GM21528 (cell line): ENCODE results near the gene TNFAIP2.

Experiments used
- ATAC-seq: cut with Tn5 transposase; IDR thresholded peaks from one replicate; pipeline ENCODE4 v1.9.1; 2021; ENCODE audit warnings: mild to moderate bottlenecking, moderate library complexity; ENCODE audit not compliant: unreplicated experiment, low FRiP score

Gene TNFAIP2

DNA sequence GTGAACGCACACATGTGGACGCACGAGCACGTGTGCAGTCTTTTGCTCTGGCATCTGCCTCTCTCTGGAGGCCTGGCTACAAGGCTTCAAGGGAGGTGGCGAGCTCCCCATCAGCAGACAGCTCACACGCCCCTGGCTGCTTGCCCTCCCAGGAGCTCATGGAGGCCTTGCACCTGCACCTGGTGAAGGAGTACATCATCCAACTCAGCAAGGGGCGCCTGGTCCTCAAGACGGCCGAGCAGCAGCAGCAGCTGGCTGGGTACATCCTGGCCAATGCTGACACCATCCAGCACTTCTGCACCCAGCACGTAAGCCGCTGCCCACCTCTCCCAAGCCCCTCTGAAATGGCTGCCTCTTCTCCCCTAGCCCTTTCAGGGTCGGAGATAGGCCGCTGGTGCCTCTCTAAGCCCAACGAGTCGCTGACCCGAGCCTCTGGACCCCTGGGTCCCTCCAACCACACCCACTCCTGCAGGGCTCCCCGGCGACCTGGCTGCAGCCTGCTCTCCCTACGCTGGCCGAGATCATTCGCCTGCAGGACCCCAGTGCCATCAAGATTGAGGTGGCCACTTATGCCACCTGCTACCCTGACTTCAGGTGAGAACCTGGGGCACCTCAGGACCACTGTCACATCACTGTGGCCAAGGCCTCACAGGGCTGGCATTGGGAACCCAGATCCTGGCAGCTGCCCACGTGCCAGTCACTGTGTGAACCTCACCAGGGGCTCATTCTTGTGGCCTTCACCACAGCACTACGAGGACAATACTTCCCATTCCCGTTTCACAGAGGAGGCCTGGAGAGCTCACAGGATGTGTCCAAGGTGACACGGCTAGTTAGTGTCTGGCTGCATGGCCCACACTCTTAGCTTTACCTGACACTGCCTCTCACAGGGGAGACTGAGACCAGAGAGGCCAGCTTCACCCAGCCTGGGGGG, 10.2 kb downstream of the TNFAIP2 start:
- no peak for ATAC-seq

DNA sequence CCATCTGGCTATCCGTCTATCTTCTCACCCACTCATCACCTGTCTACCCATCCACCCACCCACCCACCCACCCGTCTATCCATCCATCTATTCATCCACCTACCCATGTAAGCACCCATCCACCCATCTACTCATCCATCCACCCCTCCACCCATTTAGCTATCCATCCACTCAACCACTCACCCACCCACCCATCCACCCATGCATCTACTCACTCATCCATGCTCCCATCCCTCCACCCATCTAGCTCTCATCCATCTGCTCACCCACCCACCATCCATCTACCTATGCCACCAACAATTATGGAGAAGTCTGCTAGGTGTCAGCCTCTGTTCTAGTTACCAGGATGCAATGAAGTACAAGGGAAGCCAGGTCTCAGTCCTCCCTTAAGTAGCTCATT, 11.1 kb downstream of the TNFAIP2 start:
- no peak for ATAC-seq

DNA sequence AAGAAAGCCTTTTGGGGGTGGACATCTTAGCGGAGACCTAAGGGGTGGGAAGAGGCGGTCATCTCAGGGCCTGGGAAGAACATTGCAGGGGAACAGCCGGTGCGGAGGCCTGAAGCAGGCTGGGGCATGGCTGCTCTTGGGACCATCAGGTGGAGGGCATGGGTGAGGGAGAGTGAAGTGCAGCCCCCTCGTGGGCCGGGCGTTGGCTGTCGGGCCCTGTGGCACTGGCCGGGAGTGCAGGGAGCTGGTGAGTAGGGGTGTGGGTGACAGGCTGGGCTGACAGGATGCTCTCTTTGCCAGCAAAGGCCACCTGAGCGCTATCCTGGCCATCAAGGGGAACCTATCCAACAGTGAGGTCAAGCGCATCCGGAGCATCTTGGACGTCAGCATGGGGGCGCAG, 11.7 kb downstream of the TNFAIP2 start:
- no peak for ATAC-seq

DNA sequence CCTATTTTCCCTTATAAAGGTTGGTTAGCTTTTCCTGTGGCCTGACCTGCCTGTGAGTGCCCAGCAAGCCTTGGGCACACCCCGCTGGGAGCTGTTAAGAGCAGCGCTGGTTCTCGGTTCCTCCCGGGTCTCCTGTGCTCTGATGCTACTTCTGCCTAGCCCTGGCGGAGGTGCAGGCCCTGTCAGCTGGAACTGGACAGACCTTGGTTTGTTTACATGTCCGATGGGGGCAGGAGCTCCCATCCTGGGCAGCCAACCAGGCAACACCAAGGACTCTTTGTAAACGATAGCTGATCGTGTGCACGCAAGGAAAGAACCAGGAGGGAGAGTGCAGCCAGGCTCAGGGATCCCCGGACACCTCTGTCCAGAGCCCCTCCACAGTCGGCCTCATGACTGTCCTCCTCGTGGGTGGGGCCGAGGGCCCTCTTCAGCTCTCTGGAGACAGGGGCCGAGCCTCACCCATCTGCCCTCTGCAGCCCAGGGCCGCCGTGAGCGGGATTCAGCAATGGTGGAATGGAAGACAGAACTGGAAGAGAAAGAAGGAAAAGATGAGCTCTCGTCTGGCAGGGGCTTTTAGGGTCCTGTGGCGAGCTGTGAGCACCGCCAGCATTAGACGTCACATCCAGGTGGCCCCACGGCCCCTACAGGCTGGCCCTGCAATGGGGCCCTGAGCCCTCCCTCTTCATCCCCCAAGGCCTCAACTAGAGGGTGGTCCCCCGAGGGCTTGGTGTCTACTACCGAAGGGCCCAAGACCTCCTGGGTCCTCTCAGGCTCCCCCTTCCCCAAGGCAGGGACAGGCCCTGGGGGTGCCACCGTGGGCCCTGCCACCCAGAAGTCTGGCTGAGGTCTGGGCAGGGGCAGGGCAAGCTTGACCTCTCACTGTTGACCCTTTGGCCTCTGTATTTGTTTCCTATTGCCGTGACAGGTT, 12.3 kb downstream of the TNFAIP2 start:
- no peak for ATAC-seq

DNA sequence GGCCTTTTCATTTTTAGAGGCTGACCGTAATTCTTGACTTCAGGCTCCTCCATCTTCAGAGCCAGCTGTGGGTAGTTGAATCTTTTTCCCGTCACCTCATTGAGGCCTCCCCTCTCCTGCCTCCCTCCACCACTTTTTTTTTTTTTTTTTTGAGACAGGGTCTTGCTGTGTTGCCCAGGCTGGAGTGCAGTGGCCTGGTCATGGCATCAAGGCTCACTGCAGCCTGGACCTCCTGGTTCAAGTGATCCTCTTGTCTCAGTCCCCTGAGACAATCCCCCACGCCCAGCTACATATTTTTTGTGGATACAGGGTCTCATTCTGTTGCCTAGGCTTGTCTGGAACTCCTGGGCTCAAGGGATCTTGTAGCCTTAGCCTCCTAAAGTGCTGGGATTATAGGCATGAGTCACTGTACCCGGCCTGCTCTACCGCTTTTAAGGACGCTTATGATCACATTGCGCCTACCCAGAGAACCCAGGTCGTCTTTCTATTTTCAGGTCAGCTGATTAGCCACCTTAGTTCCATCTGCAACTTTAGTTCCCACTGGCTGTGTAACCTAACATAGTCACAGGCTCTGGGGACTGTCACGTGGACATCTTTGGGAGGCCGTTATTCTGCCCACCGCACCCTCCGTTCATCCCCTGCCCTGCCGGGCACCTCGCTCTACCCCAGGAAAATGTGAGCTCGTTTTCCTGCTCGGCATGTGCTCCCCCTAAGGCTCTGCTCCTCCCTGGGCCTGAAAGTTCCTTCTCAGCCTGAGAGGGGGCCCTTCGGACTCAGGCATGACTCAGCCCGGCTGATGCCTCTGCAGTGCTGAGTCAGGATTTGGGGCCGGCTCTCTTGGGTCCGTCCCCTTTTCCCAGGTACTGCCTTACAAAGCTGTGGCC, 13.4 kb downstream of the TNFAIP2 start:
- no peak for ATAC-seq

DNA sequence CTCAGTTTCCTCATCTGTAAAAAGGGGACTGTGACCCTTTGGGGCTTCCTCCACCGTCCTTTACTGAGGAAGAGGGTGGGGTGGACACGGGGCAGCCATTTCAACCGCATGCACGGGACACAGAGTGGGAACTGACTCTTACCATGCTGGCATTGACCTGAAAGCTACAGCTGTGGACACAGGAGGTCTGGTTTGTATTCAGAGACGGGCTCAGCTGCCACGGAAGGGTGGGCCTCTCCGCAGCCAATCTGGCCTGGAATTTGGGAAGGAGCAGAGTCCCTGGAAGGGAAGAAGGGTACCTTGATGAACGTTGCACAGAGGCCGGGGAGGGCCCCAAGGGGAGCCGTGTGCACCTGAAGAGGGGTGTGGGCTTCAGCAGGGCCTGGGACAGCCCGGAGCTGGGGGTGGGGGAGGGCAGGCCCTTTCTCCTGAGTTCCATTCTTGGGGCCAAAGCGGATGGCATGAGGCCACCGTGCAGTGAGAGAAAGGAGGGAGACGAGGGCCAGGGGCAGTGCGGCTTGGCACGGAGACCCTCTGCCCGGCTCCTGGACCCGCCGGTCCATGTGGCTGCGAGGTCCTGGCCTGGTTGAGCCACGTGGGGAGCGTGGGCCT, 14.5 kb downstream of the TNFAIP2 start:
- ATAC-seq: no peak

DNA sequence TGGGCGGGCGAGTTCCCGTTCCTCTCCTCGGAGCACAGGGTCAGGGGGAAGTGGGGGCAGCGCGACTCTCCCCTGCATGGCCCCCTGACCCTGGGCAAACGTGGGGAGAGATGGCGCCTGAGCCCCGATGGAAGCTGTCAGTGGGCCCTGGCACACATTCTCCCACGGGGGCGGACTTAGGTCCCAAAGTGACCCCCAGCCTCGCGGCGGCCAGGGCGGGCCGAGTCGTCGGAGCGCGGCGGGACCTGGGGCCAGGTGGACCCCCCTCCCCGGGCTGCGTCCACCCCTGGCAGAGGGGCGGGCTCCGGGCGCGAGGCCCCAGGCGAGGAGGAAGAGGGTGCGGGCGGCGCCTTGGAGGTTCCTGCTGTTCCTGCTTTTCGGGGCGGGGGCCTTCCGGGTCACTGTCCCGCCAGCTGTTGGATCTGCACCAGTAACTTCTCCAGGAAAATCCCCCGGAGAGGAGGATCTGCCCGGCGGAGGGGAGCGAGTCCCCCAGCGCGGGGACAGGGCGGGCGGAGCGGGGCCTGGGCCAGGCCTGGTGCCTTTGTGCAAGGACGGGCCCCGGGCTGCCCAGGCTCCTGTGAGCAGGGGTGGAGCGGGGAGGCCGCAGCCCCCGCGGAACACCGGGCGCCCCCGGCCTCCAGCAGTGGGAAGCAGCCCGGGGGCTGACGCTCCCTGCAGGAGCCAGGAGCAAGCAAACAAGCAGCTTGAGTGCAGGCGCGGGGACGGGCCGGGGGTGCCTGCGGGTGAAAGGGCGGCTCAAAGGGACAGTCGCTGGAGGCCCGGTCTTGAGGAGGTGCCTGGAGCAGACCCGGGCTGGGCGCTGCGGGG, 15.3 kb downstream of the TNFAIP2 start:
- ATAC-seq: no peak

DNA sequence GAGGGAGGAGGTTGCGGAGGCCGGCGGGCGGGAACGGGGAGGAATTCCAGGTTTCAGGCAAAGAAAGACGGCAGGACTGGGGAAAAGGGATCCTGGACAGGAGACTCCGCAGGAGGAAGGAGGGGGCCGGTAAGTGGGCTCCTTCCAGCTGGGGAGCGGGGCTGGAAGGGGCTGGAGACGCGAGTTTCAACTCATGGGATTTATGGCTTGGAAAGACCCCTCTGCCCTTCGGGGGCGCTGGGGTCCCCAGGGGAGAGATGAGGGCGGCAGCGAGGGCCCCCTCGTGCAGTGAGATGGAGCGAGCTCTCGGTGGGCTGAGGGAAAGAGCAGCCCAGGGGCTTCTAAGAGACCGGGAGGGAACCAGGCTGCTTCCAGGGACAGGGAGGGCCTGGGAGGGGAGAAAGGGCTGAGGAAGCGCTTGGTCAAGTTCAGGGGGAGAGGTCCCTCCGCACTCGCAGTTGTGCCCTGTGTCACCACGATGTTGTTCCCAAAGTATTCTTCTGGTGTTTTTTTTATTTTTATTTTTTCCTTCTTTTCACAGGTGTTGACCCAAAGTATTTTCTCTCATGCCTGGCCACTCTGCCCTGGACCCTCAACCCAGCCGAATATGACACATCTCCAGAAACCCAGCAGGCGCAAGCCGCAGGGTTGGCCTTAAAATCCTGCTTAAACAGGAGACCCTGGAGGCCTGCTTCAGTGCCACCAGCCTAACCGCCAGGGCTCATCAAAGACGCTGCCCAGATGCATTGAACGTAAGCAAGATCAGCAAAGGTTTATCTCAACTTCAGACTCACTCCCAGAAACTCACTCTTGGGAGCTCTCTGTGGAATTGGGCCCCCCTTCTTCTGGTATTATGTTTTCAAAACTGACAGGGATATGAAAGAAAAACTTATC, 16.1 kb downstream of the TNFAIP2 start:
- ATAC-seq: no peak

DNA sequence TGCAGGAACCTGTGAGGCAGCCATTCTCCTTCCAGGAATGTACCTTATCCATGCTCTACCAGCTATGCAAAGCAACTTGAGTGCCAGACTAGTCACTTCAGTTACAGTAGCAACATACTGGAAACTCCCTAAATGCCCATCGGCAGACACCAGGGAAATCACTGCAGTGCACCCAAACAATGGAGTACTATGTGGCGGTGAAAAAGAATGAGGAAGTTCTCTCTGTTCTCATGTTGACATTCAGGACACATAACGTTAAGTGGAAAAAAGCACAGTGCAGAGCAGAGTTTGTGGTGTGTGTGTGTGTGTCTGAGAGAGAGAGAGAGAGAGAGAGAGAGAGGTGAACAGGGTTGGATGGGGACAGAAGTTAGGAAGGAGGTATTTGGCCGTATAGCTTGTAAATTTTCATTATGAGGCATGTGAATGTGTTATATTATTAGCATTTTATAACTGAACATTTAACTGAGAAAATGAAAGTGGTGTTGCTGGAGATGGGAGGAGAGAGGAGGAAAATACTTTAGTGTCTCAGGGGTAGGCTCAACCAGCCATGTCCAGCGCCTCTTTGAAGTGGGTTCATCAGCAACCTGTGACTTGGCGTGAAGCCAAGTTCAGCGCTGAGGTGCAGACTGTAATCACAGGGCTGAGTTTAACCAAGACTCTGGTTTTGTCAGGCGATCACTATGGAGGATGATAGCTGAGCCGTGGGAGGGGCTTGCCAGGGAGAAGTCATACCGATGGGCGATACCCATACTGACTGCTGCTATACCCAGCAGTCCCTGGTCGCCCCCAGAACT, 17.3 kb downstream of the TNFAIP2 start:
- ATAC-seq: no peak

DNA sequence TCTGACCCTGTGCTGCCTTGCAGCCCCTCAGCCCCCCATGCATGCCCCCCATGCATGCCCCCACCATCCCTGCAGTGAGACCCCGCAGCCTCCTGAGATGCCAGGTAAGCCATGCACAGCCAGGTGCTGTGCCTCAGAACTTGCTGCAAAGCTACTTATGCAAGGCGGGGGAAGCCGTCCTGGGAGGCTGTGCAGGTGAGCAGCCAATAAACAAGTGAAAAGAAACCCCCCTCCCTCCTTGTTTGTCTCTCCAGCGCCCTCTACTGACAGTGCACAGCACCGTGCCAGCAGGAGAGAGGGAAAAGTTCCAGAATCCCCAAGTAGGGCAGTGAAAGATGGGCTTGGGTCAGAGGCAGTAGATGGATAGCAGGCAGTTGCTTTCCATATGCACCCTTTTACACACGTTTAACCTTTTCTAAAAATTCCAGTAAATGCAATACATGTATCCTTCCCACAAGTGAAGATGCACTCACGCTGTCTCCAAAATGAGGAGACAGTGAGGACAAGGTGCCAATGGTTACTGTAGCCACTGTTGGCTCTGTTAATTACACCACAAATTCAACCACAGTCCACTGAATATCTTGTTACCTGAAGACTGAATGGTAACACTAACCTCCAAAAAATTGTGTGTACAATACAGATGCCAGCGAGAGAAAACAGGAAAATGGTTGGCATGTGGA, 18.0 kb downstream of the TNFAIP2 start:
- no peak for ATAC-seq

DNA sequence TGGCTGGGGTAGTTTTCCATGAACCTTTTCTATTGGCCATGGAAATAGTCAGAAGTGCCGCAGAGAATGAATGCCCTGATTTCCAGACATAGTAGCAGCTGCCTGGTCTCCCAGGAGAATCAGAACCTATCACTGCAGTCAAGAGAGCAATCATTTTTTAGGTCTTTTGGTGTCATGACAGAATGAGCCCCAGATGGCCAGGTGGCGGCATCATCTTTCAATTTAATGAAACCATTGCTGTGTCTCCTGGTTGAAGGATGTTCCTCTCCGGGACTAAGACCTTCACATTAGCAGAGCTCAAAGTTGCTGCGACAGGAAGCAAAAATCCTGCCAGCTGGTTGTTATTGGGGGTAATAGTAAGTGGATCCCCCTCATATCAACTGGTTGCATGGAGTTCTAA, 18.8 kb downstream of the TNFAIP2 start:
- no peak for ATAC-seq

DNA sequence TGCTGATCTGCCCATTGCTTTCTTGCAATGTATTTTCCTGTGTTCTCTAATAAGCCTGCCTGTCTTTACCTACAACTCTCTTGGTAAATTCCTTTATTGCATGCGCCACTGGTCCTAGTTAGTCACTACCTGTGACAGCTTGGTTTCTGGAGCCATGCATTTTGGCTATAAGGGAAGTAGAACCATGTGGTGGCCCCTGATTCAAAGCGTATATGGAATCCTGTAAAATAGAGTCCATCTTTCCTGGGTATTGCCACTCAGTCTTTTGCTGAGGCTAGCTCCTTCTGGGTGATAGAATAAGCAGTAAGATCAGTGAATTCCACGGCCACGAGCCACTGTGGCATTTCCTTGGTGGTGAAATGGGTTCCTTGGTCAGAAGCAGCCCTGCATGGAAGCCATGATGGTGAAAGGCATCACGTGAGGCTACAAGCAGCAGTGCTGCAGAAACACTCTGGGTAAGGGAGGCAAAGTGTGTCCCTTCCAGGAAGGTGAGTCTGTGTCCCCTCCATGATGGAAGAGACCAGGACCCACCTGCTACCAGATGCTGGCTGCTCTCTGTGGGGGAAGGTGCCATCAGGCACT, 19.6 kb downstream of the TNFAIP2 start:
- ATAC-seq: no peak

DNA sequence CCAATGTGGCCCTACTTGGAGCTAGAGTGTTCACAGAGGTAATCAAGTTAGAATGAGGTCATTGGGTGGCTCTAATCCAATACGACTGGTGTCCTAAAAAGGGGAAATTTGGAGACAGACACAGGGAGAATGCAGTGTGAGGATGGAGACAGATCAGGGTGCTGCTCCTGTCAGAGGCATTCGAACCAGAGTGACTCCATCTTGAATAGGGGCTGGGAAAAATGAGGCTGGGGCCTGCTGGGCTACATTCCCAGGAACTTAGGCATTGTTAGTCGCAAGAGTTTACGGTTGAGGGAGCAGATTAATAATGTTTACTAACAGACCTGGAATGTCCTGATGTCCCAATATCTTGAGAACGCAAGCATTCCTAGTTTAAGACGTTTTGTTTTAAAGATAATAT, 20.2 kb downstream of the TNFAIP2 start:
- no peak for ATAC-seq

DNA sequence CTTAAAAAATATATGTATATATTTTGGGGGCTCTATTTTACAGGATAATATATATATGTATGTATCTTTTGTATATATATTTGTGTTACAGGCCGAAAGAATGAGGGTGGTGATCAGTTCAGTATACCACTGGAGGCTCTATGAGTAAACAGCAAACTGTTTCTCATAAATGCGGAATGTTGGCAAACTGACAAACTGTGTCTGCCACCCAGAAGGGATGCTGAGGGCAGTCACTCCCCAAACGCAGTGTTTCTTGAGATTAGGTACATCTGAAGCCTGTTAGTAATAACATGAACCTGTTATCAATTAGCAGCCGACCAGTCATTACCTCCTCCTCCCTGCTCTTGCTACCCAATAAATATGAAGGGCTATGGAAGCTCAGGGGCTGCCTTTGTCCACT, 20.8 kb downstream of the TNFAIP2 start:
- ATAC-seq: no peak

DNA sequence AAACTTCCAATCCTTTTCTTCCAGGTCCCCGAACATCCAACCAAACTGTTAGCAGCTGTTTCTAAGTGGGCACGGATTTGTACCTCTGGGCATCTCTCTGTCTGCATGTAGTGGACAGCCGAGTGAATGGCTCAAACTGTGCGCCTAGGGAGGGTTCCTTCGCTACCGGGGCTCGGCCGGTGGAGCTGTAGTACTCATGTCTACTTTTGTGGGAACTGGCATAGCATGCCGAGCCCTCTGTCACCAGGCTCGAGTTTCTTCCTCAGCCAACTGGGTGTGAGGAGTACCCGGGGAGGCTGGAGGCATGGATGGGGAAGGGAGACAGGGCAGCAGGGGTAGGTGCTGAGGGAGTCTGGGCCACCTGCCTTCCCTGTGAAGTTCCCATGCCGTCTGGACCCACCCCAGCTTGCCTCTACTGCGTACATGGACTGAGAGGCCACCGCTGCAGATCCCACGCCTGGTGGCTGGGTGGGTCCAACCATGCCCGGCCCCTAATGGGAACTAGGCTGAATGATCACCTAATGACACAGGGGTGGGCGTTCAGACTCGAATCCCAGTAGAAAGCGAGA, 23.0 kb downstream of the TNFAIP2 start:
- no peak for ATAC-seq
